CD14-positive monocyte (primary cell): Measurements from ENCODE around the gene PAN3. TPM values are rescaled to one million over a fixed set of nuclear protein-coding genes. Genes with fewer than 3 reads are reported as not detected.

Experiments used
- DNase-seq, 3 donors: peaks; one replicate each; pipeline ENCODE4 v3.0.0-alpha.2; 2011 to 2022
- H2AFZ ChIP-seq: 2 replicates; pipeline ENCODE4 v1.6.0; 2012; ENCODE audit warnings: mild to moderate bottlenecking, low read depth, low read length, inconsistent platforms; ENCODE audit not compliant: insufficient read depth, poor library complexity, severe bottlenecking
- H3K27ac ChIP-seq, 2 donors: 1 replicate in 1 of 2; 2 replicates in 1 of 2; pipeline ENCODE4 v1.5.1; 2012 to 2013; ENCODE audit warnings: low read length in 2 of 2, control low read depth in 1 of 2, inconsistent platforms in 1 of 2, low read depth in 1 of 2, mild to moderate bottlenecking in 1 of 2
- H3K27me3 ChIP-seq, 2 donors: one replicate each; pipeline versions ENCODE4 v1.6.0 to v1.6.1; 2011 to 2013; ENCODE audit warnings: low read length in 2 of 2; ENCODE audit not compliant: control insufficient read depth in 2 of 2, insufficient read depth in 2 of 2
- H3K36me3 ChIP-seq, 2 donors: replicated peaks in 1 of 2; 1 replicate in 1 of 2; 2 replicates in 1 of 2; pipeline versions ENCODE4 v1.5.1 to v1.6.1; 2012 to 2013; ENCODE audit warnings: low read length in 2 of 2, control low read depth in 1 of 2, inconsistent platforms in 1 of 2, mild to moderate bottlenecking in 1 of 2; ENCODE audit not compliant: insufficient read depth in 2 of 2, control insufficient read depth in 1 of 2
- H3K4me1 ChIP-seq, 2 donors: 1 replicate in 1 of 2; 2 replicates in 1 of 2; pipeline versions ENCODE4 v1.5.1 to v1.6.1; 2012 to 2013; ENCODE audit warnings: low read length in 2 of 2, control low read depth in 1 of 2, inconsistent platforms in 1 of 2, mild to moderate bottlenecking in 1 of 2, moderate library complexity in 1 of 2; ENCODE audit not compliant: insufficient read depth in 2 of 2, control insufficient read depth in 1 of 2
- H3K4me2 ChIP-seq: replicated peaks from 2 replicates; pipeline ENCODE3; 2012; ENCODE audit warnings: low read length, moderate library complexity, mild to moderate bottlenecking; ENCODE audit not compliant: poor library complexity, severe bottlenecking; ENCODE audit errors: extremely low read depth
- H3K4me3 ChIP-seq, 3 experiments: fragments of 200-600 bp in 1 of 3; sonication (generic) in 1 of 3; replicated peaks in 1 of 3; 1 replicate in 2 of 3; 2 replicates in 1 of 3; pipeline ENCODE4 v1.5.1; 2011 to 2013; ENCODE audit warnings: low read length in 3 of 3, mild to moderate bottlenecking in 3 of 3, control low read depth in 2 of 3, low read depth in 2 of 3, inconsistent platforms in 1 of 3, moderate library complexity in 1 of 3
- H3K79me2 ChIP-seq: 2 replicates; pipeline ENCODE4 v1.6.0; 2012; ENCODE audit warnings: mild to moderate bottlenecking, control low read depth, inconsistent platforms, low read length, moderate library complexity; ENCODE audit not compliant: insufficient read depth
- H3K9ac ChIP-seq: 2 replicates; pipeline ENCODE4 v1.6.0; 2017; ENCODE audit warnings: low read length, mild to moderate bottlenecking; ENCODE audit not compliant: insufficient read depth, poor library complexity, severe bottlenecking
- H3K9me3 ChIP-seq, 2 donors: replicated peaks in 1 of 2; 1 replicate in 1 of 2; 2 replicates in 1 of 2; pipeline versions ENCODE4 v1.5.1 to v1.6.1; 2012 to 2013; ENCODE audit warnings: low read length in 2 of 2, control low read depth in 1 of 2; ENCODE audit not compliant: control insufficient read depth in 1 of 2, insufficient read depth in 1 of 2
- H4K20me1 ChIP-seq: 2 replicates; pipeline ENCODE4 v1.6.0; 2012; ENCODE audit warnings: mild to moderate bottlenecking, low read length, control low read depth, moderate library complexity; ENCODE audit not compliant: insufficient read depth
- H3K27ac Mint-ChIP-seq, 7 donors: one replicate each; pipeline ENCODE4 v1.8.0; 2020; ENCODE audit warnings: mild to moderate bottlenecking in 7 of 7, mixed read lengths in 7 of 7, moderate library complexity in 6 of 7, inconsistent platforms in 2 of 7
- H3K27me3 Mint-ChIP-seq, 3 donors: one replicate each; pipeline ENCODE4 v1.8.0; 2021 to 2022; ENCODE audit warnings: low read depth in 3 of 3, mild to moderate bottlenecking in 3 of 3, mixed read lengths in 3 of 3, moderate library complexity in 3 of 3, inconsistent platforms in 1 of 3
- H3K36me3 Mint-ChIP-seq, 2 donors: one replicate each; pipeline ENCODE4 v1.8.0; 2020; ENCODE audit warnings: mixed read lengths in 2 of 2, inconsistent platforms in 1 of 2, mild to moderate bottlenecking in 1 of 2
- H3K4me1 Mint-ChIP-seq: one replicate; pipeline ENCODE4 v1.8.0; 2020; ENCODE audit warnings: mild to moderate bottlenecking, mixed read lengths
- H3K4me3 Mint-ChIP-seq, 2 donors: one replicate each; pipeline ENCODE4 v1.8.0; 2020; ENCODE audit warnings: mild to moderate bottlenecking in 2 of 2, mixed read lengths in 2 of 2, moderate library complexity in 1 of 2
- H3K9me3 Mint-ChIP-seq, 7 donors: one replicate each; pipeline ENCODE4 v1.8.0; 2020 to 2022; ENCODE audit warnings: mixed read lengths in 7 of 7, mild to moderate bottlenecking in 6 of 7, moderate library complexity in 6 of 7, inconsistent platforms in 2 of 7
- WGBS: methylation state at CpG from one replicate; pipeline ENCODE4 v1.1.5; 2013; ENCODE audit warnings: missing lambda C conversion rate; ENCODE audit not compliant: insufficient coverage; 5-methylcytosine and 5-hydroxymethylcytosine counted together
- intact Hi-C, 2 donors: fragments of 100-400 bp; cut with micrococcal nuclease; formaldehyde crosslinking; loops; one replicate each; pipeline versions ENCODE4 v1.15.0 to v1.15.1; 2023
- polyA plus RNA-seq, 3 donors: library from polyadenylated mRNA; depleted of rRNA in 1 of 3; unstranded in 2 of 3; stranded (reverse) in 1 of 3; fragments of 300-500 nt in 2 of 3; fragments of >200 nt in 1 of 3; fragmentation: Illumina TruSeq in 2 of 3; gene quantifications; 1 replicate in 2 of 3; 2 replicates in 1 of 3; pipeline ENCODE4 v1.2.3, GENCODE V29; 2012 to 2021
- TF ChIP-seq, protein P1 (sequence below): fragments of 200-600 bp; IDR thresholded peaks from one replicate; pipeline ENCODE4 v1.8.0; 2022; ENCODE audit warnings: antibody characterized with exemption, mild to moderate bottlenecking

The PAN3 gene
- polyA plus RNA-seq, 3 donors, result 3.0 to 27.9 (median 3.2) TPM

- no peaks in the 10 kb centered on the region for H3K4me1 ChIP-seq
- Mint-ChIP-seq H3K27me3 (no peaks in the 10 kb centered on the region), H3K4me1 (no peaks in the 10 kb centered on the region), H3K9me3 (peaks cover 0 to 3% (median 0%) of the 10 kb centered on the region in 7 donors), H3K36me3 (peaks cover 66 to 89% of the 10 kb centered on the region in 2 donors), H3K27ac (peak overlapping the region in 2 of 7 donors; percentile 13 to 39), H3K4me3 (no peak overlapping the region)
- peaks cover 17% of the 10 kb centered on the region for H4K20me1 ChIP-seq
- H3K4me2 ChIP-seq, result no peak overlapping the region
- WGBS, result 0% methylated on average over 1 of the region's 5 CpGs
- no peaks in the 10 kb centered on the region for H3K79me2 ChIP-seq
- no peak overlapping the region for H3K4me3 ChIP-seq
- peaks cover 91 to 98% of the 10 kb centered on the region in 2 donors for H3K36me3 ChIP-seq
- intact Hi-C loops, result no loop called here
- no peak overlapping the region for H2AFZ ChIP-seq
- no peaks in the 10 kb centered on the region for H3K9me3 ChIP-seq
- TF ChIP-seq, protein P1, sequence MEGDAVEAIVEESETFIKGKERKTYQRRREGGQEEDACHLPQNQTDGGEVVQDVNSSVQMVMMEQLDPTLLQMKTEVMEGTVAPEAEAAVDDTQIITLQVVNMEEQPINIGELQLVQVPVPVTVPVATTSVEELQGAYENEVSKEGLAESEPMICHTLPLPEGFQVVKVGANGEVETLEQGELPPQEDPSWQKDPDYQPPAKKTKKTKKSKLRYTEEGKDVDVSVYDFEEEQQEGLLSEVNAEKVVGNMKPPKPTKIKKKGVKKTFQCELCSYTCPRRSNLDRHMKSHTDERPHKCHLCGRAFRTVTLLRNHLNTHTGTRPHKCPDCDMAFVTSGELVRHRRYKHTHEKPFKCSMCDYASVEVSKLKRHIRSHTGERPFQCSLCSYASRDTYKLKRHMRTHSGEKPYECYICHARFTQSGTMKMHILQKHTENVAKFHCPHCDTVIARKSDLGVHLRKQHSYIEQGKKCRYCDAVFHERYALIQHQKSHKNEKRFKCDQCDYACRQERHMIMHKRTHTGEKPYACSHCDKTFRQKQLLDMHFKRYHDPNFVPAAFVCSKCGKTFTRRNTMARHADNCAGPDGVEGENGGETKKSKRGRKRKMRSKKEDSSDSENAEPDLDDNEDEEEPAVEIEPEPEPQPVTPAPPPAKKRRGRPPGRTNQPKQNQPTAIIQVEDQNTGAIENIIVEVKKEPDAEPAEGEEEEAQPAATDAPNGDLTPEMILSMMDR, result no peak
- no peaks in the 10 kb centered on the region for H3K27me3 ChIP-seq
- no peak for DNase-seq
- H3K27ac ChIP-seq, result no peak overlapping the region
- no peak overlapping the region for H3K9ac ChIP-seq
These were observed 144.1 kb downstream of the PAN3 start for GRCh38 chr13:28282451-28282850.

GRCh38 chr13:28283600-28283999 is 145.3 kb downstream of the PAN3 start:
- Histone ChIP-seq H3K4me1 (no peaks in the 10 kb centered on the region), H3K27ac (no peak overlapping the region), H3K27me3 (no peaks in the 10 kb centered on the region), H4K20me1 (peaks cover 9% of the 10 kb centered on the region), H3K36me3 (peaks cover 89 to 99% of the 10 kb centered on the region in 2 donors), H3K9ac (no peak overlapping the region), H3K4me3 (no peak overlapping the region), H3K79me2 (no peaks in the 10 kb centered on the region), H3K4me2 (no peak overlapping the region), H2AFZ (no peak overlapping the region), H3K9me3 (no peaks in the 10 kb centered on the region)
- H3K36me3 Mint-ChIP-seq, result peaks cover 69 to 91% of the 10 kb centered on the region in 2 donors
- H3K27me3 Mint-ChIP-seq, result no peaks in the 10 kb centered on the region
- TF ChIP-seq, protein P1, result no peak
- no peak overlapping the region for H3K4me3 Mint-ChIP-seq
- intact Hi-C loops, result no loop called here
- no peak overlapping the region for H3K27ac Mint-ChIP-seq
- no peaks in the 10 kb centered on the region for H3K4me1 Mint-ChIP-seq
- no CpG with 5 or more reads among the region's 3 CpGs for WGBS
- no peak for DNase-seq
- peaks cover 0 to 6% (median 0%) of the 10 kb centered on the region in 7 donors for H3K9me3 Mint-ChIP-seq
